ENCODE results near the gene WWOX. TPM values are rescaled to one million over a fixed set of nuclear protein-coding genes. Genes with fewer than 3 reads are reported as not detected.

The WWOX gene
- total and polyA plus RNA-seq, 2 of the 13 experiments (the other 11 are each of a cell fraction or from before 2014, with no cell fraction given) = 9.1 to 37.4 TPM

DNA sequence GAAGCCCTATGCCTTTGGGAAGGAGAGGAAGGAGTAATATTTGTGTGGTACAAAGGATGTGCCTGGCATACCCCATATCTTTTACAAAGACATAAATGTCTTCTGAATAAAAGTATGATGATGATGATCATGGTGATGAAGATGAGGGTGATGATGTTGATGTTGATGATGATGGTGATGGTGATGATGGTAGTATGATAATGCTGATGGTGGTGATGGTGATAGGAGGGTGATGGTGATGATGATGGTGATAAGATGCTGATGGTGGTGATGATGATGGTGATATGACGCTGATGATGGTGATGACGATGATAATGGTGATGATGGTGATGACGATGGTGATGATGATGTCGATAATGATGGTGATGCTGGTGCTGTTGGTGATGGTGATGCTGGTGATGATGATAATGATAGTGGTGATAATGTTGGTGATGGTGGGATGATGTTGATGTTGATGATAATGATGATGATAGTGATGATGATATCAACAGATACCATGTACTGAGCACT, 684.2 kb downstream of the WWOX start (continued):
- peak; percentile 97 for TF ChIP-seq CREB1 (IDR thresholded peaks at IDR 0.05)
- no peak for TF ChIP-seq CREB1 (CRISPR knock-in tag; IDR thresholded peaks at IDR 0.05)
- TF ChIP-seq BRD4 (CRISPR knock-in tag; IDR thresholded peaks at IDR 0.05) = no peak
- TF ChIP-seq TCF7 (IDR thresholded peaks at IDR 0.05; ENCODE audit: low read depth) = no peak
- TF ChIP-seq SOX6 (IDR thresholded peaks at IDR 0.05) = 0 out of 2 replicates have a peak, but pooled peaks have one; percentile 52
- no peak for TF ChIP-seq SOX6 (CRISPR knock-in tag; IDR thresholded peaks at IDR 0.05)
- TF ChIP-seq IKZF1 (IDR thresholded peaks at IDR 0.05) = peak; percentile 54; the same call in 1 of the 2 replicates
- TF ChIP-seq, protein P1, sequence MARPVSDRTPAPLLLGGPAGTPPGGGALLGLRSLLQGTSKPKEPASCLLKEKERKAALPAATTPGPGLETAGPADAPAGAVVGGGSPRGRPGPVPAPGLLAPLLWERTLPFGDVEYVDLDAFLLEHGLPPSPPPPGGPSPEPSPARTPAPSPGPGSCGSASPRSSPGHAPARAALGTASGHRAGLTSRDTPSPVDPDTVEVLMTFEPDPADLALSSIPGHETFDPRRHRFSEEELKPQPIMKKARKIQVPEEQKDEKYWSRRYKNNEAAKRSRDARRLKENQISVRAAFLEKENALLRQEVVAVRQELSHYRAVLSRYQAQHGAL (CRISPR knock-in tag; IDR thresholded peaks at IDR 0.05; ENCODE audit: not compliant biosample characterization) = no peak
- no peak for TF ChIP-seq ZFY (CRISPR knock-in tag; IDR thresholded peaks at IDR 0.05)
- TF ChIP-seq, protein P2, sequence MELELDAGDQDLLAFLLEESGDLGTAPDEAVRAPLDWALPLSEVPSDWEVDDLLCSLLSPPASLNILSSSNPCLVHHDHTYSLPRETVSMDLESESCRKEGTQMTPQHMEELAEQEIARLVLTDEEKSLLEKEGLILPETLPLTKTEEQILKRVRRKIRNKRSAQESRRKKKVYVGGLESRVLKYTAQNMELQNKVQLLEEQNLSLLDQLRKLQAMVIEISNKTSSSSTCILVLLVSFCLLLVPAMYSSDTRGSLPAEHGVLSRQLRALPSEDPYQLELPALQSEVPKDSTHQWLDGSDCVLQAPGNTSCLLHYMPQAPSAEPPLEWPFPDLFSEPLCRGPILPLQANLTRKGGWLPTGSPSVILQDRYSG (CRISPR knock-in tag; IDR thresholded peaks at IDR 0.05) = no peak
- TF ChIP-seq ZNF24 (IDR thresholded peaks at IDR 0.05) = no peak
- no peak for TF ChIP-seq TAF15 (IDR thresholded peaks at IDR 0.05; ENCODE audit: low read depth, low read length, poor library complexity, severe bottlenecking)

DNA sequence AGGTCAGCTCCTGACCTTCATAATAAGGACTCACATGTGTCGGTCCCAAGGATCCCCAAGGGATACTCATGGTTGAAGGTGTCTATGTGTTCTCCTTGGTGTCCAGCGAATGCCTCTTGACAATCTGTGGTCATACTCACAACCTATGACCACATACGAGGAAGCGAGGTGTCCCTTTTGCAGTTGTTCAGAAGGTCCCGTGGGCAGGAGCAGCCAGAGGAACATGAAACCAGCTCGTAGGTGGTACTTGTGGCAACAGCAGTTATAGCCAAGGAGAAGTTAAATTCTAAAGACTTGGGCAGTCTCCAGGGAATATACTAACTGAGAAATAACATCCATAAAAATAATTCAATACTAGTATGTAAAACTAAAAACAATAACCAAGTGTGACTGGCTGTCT, 685.3 kb downstream of the WWOX start:
- ChIA-PET POLR2A (no interaction called here), CTCF (ENCODE audit: low intra/inter-chr PET ratio, low total read pairs) (no interaction called here)
- intact Hi-C loops (cut with micrococcal nuclease; ENCODE audit: unreplicated experiment) (no loop called here), in situ Hi-C loops (cut with HindIII; ENCODE audit: extremely low pct_ligation_motif_present, low pct_unique_long_range_greater_than_20kb) (no loop called here)
- Histone ChIP-seq H3K4me1 (ENCODE audit: insufficient read depth, low read length) (peaks cover 11% of the 10 kb centered on the region), H4K20me1 (ENCODE audit: insufficient read depth, low read length) (no peaks in the 10 kb centered on the region), H3K9ac (ENCODE audit: insufficient read depth, low read depth, low read length) (no peak overlapping the region), H3K27me3 (ENCODE audit: control insufficient read depth in 1 of 2, insufficient read depth in 2 of 2, low read length in 2 of 2) (no peaks in the 10 kb centered on the region), H3K79me2 (ENCODE audit: insufficient read depth, low read length) (no peaks in the 10 kb centered on the region), H3K4me2 (ENCODE audit: low read depth, low read length) (no peak overlapping the region), H3K9me3 (ENCODE audit: low read length) (no peaks in the 10 kb centered on the region), H2AFZ (ENCODE audit: low read length) (no peak overlapping the region), H3K36me3 (replicated peaks in 1 of 2; ENCODE audit: control insufficient read depth in 1 of 2, insufficient read depth in 2 of 2, low read length in 2 of 2) (no peaks in the 10 kb centered on the region), H3K27ac (ENCODE audit: extremely low read length, insufficient read depth, low read length) (no peak overlapping the region), H3K4me3 (replicated peaks in 1 of 3; ENCODE audit: insufficient read depth in 1 of 3, low read depth in 2 of 3, low read length in 3 of 3) (no peak overlapping the region)
- FAIRE-seq = no peak
- no peak for ATAC-seq
- BruUV-seq (replicated peaks) = no TSS peak
- DNase-seq (ENCODE audit: low spot score) = no peak
- 78% methylated on average over 6 of the region's 6 CpGs for WGBS (ENCODE audit: low lambda C conversion rate)
- TF ChIP-seq MED8 (CRISPR knock-in tag; IDR thresholded peaks at IDR 0.05; ENCODE audit: insufficient replicate concordance) (no peak), CEBPB (IDR thresholded peaks at IDR 0.05; ENCODE audit: borderline replicate concordance, low read depth, low read length) (no peak), WIZ (CRISPR knock-in tag; IDR thresholded peaks at IDR 0.05) (no peak), GABPA (IDR thresholded peaks at IDR 0.05; ENCODE audit: low read depth, low read length) (no peak), GABPA (CRISPR knock-in tag; IDR thresholded peaks at IDR 0.05; ENCODE audit: low read depth) (no peak), ZNF615 (CRISPR knock-in tag; IDR thresholded peaks at IDR 0.05; ENCODE audit: borderline replicate concordance) (no peak), ARNTL (CRISPR knock-in tag; IDR thresholded peaks at IDR 0.05) (no peak), NFKB2 (CRISPR knock-in tag; IDR thresholded peaks at IDR 0.05; ENCODE audit: borderline replicate concordance) (no peak), IKZF4 (CRISPR knock-in tag; IDR thresholded peaks at IDR 0.05; ENCODE audit: borderline replicate concordance, low read depth, not compliant biosample characterization) (no peak)
- TF ChIP-seq, protein P3, sequence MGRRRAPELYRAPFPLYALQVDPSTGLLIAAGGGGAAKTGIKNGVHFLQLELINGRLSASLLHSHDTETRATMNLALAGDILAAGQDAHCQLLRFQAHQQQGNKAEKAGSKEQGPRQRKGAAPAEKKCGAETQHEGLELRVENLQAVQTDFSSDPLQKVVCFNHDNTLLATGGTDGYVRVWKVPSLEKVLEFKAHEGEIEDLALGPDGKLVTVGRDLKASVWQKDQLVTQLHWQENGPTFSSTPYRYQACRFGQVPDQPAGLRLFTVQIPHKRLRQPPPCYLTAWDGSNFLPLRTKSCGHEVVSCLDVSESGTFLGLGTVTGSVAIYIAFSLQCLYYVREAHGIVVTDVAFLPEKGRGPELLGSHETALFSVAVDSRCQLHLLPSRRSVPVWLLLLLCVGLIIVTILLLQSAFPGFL (CRISPR knock-in tag; IDR thresholded peaks at IDR 0.05) = no peak
- TF ChIP-seq, protein P4, sequence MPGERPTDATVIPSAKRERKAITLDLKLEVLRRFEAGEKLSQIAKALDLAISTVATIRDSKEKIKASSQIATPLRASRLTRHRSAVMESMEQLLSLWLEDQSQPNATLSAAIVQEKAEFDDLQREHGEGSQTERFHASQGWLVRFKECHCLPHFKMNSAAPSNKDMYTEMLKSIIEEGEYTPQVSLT (CRISPR knock-in tag; IDR thresholded peaks at IDR 0.05; ENCODE audit: borderline replicate concordance, low read depth) = no peak
